ENCODE data around the gene CRADD.
"Not testable (repeated sequence)": the region's sequence is repeated elsewhere in the genome, so short reads cannot be mapped to it uniquely, and the experiment has no call there.

CRADD gene

DNA sequence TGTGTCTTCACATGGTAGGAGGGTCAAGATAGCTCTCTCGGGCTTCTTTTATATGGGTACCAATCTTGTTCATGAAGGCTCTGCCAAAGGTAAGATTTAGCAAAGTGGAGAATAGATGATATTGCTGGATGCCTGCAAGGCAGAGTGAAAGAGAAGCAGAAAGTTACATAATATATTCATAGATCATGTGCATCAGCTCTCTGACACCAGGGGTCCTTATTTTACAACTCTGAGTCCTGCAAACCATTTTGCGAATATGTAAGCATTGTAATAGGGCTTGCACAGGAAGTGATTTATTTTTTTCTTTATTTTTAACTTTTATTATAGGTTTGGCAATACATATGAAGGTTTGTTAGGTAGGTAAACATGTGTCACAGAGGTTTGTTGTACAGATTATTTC is 31.8 kb downstream of the CRADD start:
- DNase-seq, result no peak

DNA sequence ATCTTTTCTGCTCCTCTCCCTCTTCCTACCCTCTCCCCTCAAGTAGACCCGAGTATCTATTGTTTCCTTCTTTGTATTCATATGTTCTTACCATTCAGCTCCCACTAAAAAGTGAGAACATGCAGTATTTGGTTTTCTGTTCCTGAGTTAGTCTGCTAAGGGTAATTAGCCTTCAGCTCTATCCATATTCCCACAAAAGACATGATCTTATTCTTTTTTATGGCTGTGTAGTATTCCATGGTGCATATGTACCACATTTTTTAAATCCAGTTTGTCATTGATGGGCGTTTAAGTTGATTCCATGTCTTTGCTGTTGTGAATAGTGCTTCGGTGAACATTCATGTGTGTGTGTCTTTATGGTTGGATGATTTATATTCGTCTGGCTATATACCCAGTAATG is 32.2 kb downstream of the CRADD start:
- no peak for DNase-seq

DNA sequence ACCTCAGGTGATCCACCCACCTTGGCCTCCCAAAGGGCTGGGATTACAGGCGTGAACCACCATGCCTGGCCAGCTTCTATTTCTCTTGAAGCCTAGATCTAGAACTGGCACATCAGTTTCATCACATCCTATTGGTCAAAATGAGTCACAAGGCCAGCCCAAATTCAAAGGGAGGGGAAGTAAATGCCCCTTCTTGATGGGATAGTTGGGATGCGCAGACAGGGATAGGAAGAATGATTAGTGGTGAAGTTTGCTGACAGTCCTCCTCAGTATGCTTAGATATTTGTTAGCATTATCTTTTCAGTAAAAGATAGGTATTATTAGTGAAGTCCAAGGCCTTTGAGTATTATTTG is 33.4 kb downstream of the CRADD start:
- DNase-seq, result no peak

DNA sequence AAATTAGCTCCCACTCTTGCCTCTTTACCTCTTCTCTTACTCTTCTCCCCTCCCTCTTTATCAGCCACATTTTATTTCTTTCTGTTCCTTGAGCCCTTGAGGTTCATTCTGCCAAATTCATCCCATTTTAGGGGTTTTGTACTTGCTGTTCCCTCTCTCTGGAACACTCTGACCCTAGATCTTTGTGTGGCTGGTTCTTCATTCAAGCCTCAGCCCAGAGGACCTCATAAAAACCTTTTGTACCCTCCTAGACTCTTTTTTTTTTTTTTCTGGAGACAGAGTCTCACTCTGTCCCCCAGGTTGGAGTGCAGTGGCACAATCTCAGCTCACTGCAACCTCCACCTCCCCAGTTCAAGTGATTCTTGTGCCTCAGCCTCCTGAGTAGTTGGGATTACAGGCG is 34.3 kb downstream of the CRADD start:
- not testable (repeated sequence) for DNase-seq

DNA sequence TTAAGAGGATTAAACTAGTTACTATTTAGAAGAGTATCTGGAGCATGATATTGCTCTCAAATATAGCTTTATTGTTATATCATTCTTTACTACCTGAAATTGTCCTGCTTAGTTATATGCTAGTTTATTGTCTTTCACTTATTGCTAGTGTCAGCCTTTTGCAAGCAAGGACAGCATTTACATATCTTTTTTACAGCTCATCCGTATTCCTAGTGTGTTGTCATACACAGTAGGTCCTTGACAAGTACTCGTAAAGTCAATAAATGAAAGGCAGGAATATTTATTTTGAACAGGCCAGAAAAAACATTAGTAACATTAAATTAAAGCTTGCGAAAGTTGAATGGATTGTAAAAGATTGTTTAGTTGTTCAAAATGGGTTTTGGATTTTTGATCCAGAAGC is 35.0 kb downstream of the CRADD start:
- DNase-seq, result no peak

DNA sequence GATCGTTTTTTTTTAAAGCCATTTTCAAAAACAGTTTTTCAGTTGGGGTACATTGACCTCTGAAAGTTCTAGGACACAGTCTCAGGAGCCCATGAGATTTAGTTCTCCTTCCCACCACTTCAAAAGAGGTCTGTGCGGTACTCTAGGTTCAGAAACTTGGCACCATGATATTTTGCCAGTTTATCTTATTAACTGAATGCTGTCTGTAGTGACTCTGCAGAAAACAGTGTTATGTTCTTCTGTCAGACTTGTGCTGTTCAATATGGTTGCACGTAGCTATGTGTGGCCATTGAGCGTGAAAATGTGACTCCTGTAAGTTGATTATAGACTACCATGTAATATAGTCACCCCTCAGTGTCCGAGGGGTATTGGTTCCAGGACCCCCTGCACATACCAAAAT is 35.9 kb downstream of the CRADD start:
- DNase-seq, result no peak

DNA sequence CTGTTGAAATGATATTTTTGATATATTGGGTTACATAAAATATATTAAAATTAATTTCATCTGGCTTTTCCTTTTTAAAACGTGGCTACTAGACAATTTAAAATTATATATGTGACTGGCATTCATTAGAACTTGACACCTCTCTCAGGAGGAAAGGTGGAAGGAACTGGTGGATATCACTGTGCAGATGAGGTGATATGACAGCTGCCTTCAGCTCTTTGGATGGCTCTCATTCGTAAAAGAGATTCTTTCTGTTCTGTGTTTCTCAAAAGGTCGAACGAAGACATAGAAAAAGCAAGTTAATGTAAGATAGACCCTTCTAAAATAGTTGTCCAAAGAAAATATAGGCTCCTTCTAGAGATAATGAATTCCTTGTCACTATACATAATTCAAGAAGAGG is 36.6 kb downstream of the CRADD start:
- DNase-seq, result no peak

DNA sequence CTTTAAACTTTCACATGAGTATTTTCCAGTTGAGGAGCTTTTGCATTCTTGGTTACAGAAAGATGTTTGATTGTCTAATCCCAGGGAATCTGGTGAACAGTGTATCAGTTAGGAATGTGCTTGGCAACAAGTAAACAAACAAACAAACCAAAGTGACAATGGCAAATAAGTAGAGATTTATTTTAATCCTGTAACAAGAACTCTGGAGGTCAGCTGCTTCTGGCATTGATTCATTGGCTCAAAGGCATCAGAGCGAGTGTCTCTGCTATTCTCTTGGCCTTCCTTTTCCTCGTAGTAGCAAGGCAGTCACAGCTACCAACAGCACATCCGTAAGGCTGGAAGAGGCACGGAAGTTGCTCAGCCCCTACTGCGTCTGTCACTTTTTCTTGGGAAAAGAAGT is 37.2 kb downstream of the CRADD start:
- no peak for DNase-seq

DNA sequence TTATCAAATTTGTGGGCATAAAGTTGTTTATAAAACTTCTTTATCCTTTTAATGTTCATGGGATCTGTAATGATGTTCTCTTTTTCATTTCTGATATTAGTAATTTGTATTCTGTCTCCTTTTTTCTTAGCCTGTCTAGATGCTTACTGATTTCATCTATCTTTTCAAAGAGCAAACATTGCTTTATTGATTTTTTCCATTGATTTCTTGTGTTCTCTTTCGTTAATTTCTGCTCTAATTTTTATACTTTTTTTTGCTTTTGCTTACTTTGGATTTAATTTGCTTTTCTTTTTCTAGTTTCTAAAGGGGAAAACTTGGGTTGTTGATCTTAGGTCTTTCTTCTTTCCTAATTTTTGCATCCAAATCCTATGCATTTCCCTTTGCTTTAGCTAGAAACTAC is 42.5 kb downstream of the CRADD start:
- no peak for DNase-seq

DNA sequence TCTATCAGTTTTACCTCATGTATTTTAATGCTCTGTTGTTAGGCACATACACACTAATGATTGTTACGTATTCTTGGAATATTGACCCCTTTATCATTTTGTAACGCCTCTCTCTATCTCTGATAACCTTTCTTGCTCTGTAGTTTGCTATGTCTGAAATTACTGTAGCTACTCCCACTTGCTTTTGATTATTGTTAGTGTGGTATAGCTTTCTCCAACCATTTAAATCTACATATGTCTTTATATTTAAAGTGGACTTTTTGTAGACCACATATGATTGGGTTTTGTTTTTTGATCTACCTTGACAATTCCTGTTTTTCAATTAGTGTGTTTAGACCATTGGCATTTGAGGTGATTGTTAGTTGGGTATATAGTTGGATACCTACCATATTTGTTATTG is 43.4 kb downstream of the CRADD start:
- DNase-seq, result no peak

DNA sequence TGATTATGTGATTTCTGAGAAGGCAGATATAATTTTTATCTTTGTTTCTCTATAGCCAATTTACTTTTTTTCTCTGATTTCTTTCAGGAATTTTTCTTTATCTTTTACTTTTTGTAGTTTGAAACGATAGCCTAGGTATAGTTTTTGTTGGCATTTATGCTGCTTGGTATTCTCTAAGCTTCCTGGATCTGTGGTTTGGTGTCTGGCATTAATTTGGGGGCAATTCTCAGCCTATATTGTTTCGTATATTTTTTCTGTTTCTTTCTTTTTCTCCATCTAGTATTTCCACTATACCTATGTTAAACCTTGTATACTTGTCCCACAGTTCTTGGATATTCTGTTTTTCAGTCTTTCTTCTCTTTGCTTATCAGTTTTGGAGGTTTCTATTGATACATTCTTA is 45.0 kb downstream of the CRADD start:
- no peak for DNase-seq

DNA sequence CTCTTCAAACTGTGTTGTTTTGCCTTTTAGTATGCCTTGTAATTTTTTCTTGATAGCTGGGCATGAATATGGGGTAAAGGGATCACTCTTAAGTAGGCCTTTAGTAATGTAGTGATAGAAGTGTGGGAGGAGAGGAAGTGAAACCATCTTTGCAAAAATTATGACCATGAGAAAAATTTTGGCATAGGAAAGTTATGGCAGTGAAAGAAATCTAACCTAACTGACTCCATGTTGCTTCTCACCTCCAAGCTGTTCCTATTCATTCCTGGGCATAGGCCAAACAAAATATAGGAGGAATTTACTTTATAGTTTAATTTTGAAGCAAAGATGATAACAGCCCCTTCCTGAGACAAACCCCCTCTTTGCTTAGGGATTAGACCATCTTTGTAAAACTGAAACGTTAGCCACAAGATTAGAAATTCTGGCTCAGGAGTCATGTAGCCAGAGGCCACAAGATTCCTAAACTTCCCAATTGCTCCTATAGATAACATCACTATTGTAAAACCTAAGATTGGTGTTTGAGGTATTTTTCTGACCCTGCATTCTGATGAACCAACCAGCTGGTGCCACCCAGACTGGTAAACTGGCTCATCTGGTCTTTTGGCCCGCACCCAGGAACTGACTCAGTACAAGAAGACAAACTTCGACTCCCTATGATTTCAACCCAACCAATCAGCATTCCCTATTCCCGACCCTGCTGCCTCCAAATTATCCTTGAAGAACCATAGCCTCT is 45.8 kb downstream of the CRADD start:
- DNase-seq, result no peak

DNA sequence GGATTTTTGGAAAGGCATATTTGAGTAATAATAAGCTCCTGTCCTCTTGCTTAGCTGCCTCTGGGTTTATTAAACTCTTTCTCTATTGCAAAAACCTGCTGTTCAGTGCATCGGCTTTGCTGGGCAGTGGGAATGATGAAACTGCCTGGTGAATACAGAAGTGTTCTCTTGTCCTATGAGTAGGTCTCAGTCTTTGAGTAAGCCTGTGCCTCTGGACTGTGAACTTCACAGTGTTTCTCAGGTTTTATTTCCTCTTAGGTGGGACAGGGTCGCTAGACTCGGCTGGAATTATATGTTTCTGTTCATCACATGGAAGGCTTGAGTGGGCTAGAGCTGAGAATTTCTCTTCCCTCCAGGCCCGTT is 46.4 kb downstream of the CRADD start:
- no peak for DNase-seq

DNA sequence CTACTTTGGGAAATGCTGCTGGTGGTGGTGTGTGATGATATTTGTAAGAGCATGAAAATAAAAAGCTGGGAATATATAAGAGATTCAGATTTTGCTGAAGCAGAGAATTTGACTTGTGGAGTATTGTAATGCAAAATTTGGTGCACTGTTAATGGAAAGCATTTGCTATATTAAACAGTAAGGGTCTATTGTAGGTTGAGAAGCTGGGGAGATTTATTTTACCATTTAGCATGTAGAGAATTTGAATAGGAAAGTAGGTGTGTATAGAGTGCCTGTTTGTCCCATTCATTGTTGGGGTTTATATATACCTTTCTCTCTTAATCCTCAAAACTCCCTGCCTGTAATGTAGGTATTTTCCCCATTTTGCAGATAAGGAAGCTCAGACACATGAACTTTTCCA is 48.4 kb downstream of the CRADD start:
- DNase-seq, result no peak

DNA sequence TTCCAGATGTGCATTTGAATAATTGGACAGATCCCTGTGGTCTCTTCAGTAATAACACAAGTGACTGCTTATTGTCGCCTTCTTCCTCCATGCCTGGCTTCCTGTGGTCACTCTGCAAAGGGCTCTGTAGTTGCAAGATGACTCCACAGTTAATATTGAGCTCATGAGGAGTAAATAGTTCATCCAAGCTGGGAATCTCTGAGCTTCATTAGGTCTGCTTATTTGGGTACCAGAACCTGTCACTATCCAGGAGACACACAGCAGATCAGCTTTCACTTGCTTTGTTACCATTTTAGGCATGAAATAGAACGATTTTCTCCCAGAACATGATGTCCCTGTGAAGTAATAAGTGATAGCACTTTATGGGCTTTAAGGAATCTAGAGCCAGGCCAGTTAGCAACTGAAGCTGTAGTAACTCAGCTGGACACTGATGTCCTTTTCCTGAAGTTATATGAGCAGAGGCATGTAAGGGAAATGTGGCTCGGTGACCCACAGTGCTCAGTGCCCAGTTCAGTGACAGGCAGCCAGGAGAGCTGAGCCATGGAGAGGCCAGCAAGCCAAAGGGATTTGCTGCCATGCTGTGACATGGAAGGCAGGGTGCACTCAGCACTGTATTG is 50.1 kb downstream of the CRADD start:
- no peak for DNase-seq

DNA sequence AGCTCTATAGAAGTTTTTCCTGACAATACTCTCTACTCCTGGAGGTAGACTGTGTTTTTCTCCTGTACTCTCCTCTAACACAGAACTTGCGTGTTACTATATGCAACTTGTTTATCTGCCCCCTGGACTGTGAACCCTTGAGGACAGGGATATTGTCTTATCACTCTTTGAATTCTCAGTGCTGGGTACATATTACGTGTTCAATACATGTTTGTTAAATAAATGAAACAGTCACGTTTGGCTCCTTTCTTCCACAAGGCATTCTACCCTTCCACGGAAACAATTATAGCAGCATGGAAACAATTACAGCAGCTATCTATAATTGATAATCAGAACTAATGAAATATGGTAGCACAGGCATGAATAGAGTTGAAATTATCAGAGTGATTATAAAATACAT is 50.7 kb downstream of the CRADD start:
- DNase-seq, result no peak

DNA sequence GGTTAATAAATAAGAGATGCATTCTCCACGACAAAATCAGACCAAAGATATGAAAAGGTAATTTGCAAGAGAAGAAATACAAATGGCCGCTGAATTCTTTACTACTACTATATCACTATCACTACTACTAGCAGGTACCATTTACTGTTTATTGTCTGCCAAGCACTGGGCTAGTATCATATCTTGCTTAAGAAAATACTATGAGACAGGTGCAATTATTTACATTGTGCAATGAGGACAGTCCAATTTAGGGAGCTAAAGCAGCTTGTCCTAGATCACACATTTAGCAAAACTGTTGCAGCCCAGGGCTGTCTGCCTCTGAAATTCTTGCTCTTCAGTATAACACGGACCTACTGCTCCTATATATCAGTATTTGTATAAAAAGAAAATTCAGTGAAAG is 52.8 kb downstream of the CRADD start:
- no peak for DNase-seq

DNA sequence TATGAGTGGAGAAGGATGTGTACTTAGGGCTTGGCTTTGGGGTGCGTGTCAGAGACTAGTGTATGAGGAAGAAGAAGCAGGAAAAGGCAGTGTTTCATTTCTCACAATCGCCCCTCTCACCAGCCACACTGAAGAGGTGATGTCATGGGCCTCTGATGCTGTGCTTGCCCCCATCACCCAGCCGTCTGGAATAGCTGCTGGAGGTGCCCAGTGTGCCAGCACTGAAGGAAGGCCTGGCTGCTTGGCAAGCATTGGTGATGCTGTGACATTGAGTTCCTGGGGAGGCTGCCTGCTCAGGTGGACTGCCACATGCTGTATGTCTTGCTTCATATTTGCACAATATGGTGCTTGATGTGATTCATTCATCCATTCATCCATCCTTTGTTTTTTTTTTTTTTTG is 56.2 kb downstream of the CRADD start:
- DNase-seq, result no peak

DNA sequence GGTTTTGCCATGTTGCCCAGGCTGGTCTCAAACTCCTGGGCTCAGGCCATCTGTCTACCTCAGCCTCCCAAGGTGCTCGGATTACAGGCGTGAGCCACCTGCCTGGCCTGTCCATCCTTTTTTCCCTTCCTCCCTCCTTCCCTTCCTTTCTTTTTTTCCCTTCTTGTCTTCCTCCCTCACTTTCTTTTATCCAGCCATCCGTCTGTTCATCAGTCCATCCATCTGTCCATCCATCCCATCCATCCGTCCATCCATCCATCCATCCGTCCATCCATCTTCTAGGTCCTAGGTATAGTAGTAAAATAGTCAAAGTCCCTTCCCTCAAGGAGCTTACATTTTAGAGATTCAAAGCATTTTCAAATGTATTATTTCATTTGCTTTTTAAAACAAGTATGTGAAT is 56.8 kb downstream of the CRADD start:
- DNase-seq, result no peak

DNA sequence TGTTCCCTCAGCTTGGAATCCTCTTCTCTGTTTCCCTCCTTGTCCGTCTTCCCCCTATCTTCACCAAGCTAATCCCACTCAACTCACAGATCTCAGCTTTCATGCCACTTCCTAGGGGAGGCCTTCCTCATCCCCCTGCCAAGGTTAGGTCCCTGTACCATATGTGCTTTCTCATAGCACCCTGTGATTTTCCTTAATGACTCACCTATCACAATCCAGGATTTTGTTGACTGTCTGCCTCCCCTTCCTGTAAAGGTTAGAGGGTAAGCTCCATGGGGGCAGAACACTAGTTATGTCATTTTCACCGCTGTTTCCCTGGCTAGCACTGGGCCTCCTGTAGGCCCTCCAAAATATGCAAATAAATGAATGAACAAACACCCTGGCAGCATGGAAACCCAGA is 57.6 kb downstream of the CRADD start:
- no peak for DNase-seq

DNA sequence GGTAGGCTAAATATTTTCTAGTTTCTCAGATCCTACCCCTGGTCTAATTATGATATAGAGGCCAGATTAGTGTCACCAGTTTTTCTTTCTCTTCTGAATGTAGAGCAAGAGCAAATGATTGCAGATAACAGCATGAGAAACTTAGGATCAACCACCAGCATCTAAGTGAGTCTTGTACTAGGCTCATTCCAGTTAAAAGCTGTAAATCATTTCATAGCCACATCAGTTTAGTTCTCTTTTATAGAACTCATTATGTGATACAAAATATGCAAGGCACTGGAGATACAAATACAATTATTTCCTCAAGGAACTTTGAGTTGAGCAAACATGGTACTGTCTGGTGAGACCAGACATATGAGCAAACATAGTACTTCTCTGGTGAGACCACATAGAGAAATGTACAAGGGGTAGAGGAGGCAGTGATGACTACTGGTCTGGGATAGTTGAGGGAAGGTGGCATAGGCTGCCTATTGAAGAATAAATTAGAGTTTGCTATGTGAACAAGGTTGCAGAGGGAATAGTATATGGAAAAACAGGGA is 59.5 kb downstream of the CRADD start:
- DNase-seq, result no peak

DNA sequence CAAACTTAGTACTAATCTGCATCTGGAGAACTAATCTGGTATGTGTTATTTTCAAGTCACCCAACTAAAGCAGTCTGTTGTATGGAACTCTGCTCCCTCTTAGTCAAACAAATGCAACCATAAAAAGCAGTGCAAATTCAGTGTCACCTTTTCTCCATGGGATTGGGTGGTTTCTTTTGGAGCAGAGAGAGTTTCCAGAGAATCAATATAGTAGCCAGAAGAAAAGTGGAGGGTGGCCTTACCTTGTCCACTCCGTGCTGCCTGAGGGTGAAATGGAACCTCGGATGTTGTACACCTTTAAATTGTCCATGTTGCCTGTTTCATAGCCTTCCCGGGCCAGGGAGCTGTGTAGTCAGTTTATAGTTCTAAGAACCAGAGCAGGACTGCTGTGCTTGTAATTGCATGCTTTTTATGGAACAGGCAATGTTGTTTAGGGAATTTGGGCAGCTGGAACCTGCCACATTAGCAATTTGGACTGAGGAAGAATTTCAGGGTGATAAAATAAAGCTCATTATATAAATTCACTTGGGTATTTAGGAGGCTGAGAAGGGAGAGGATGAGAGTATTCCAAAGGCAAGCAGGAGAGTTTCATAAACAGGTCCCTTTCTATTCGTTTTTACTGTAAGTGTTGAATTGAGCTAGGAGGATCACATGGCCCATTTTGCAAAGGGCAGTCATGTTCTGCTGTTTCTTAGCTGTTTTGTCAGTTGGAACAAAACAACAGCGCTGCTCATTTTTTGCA is 60.5 kb downstream of the CRADD start:
- no peak for DNase-seq

DNA sequence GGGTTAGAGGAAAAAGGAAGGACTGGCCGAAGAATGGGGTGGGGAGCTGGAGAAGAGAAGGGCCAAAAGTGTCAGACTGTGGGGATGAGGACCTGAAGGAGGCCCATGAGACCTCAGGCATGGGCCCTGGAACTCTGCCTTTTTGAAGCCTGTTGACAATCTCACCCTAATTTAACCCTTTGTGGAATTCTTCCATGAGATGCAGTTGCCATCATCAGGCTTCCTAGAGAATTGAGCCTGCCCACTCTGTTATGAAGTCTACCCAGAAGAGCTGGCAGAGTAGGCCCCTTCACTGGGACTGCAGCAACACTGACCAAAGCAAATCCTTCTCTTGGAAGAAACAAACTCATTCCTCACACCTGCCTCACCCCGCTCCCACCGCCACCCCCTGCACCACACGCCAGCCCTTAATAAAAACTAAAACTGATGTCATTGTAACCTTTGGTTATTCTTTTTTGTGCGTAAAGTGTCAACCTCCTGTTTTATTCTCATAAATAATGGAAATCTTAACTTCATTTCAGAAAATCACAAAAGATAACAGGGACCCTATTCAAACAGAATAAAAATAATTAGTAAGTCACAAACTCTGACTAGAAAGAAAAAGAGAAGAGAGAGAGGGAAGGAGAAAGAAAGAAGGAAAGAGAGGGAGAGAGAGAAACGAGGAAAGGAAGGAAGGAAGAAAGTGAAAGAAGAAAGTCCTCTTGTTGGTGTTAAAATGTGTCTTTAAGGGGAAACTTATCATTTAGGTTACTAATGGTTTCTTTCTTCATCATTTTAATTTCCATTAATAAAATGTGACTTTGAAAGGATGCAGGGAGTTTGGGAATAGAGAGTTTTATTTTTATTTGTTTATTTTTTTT is 61.3 kb downstream of the CRADD start:
- DNase-seq, result no peak
